AG09319 (cell line): ENCODE data around the gene NCF2.
A peak's percentile ranks its signal among the peaks of the same experiment; 100 is the strongest.

ENCODE experiments used
- DNase-seq: peaks from one replicate; pipeline ENCODE4 v3.0.0-alpha.2; 2010; ENCODE audit warnings: low read depth; ENCODE audit errors: extremely low read depth
- TF ChIP-seq, protein P1 (sequence below): IDR thresholded peaks from 2 replicates; pipeline ENCODE4 v1.5.1; 2011; ENCODE audit warnings: low read depth, mild to moderate bottlenecking, inconsistent platforms, low read length, moderate library complexity

The NCF2 gene

DNA sequence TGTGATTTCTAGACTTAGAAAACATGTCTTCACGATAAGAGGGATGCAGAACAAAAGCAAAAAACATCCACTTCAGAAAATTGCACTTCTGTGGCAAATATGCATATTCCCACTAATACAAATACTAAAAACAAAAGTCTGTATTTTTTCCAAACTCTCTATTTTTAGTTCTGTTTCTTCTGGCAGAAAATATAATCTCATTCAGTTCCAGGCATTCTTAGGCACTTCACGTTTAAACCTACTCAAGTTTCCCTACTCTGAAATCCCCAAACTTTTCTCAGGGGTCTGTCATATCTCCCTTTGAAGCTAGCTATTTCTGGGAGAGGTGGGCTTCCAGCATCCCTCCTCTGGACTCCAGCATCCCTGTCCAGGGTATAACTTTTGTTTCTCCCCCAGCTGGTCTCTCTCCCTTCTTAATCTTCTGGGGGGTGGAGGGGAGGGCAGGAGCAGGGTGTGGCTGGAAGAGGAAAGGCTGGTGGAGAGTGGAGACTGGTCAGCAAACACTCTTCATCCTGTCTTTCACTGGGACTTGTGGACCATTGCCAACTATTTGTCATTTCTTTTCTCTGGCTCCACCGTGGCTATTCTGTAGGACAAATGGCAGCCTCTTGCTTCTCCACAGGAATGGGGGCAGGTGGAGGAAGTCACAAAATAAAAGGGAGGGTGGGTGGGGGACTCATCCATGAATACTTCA, 19.6 kb upstream of the NCF2 start:
- TF ChIP-seq, protein P1, sequence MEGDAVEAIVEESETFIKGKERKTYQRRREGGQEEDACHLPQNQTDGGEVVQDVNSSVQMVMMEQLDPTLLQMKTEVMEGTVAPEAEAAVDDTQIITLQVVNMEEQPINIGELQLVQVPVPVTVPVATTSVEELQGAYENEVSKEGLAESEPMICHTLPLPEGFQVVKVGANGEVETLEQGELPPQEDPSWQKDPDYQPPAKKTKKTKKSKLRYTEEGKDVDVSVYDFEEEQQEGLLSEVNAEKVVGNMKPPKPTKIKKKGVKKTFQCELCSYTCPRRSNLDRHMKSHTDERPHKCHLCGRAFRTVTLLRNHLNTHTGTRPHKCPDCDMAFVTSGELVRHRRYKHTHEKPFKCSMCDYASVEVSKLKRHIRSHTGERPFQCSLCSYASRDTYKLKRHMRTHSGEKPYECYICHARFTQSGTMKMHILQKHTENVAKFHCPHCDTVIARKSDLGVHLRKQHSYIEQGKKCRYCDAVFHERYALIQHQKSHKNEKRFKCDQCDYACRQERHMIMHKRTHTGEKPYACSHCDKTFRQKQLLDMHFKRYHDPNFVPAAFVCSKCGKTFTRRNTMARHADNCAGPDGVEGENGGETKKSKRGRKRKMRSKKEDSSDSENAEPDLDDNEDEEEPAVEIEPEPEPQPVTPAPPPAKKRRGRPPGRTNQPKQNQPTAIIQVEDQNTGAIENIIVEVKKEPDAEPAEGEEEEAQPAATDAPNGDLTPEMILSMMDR, result no peak
- DNase-seq, result no peak

DNA sequence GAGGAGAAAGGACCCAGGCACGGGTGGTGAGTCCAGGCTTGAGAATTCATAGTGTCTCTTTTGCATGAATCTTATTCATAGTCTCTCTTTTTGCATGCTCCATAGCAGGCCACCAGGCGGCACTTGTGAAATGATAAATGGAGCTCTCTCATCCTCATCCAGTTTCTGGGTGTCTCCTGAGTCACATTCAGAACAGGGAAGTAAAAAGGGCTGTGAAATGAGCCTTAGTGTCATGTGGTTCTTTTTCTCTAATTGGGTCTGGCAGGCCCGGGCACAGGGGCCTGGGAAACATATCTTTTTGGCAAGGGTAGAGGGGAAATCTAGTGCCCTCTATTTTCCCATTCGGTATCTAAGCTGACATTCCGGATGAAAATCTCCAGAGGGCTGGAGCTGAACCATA, 19.1 kb upstream of the NCF2 start:
- DNase-seq, result peak; percentile 66
- TF ChIP-seq, protein P1, result peak; percentile 66

DNA sequence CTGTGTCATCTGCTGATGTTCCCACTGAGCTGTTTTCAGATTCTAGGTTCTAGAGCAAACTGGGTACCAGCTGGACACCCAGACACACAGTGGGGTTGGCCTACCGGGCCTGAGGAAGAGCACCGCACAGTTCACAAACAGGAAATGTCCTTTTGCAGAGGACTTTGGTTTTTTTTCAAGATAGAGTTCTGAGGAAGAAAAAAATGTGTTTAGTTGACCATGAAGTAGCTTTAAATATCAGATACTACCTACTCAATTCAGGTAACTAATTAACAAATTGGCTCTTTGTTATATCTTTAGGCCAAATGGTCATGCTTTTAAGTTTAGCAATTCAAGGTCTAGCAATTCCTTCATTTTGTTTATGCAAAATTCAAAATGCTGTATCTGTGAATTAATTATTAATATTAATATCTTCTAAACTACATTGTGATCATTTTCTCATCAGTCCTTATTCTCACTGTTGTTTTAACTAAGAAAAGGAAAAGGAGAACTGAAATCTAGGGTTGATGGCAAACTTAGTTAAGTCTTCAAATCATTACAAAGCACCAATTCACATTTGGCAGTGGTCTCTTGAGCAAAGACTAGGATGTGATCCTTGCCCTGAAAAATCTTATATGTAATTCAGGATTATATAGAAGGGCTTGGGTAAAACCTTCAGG, 17.2 kb upstream of the NCF2 start:
- DNase-seq, result no peak

DNA sequence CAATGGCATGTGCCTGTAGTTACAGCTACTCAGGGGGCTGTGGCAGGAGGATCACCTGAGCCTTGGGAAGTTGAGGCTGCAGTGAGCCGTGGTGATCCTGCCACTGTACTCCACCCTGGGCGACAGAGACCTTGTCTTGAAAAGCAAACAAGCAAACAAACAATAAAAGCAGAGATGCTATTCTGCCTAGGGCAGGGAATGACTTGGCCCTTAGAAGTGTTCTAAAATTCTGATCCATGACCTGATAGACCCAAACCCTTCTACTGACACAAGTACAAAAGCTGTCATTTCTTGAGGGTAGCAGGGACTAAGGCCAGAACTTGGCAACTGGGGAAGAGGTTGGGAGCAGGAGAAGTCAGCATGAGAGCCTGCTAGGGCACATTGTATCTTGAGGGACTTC, 15.6 kb upstream of the NCF2 start:
- DNase-seq, result no peak
- TF ChIP-seq, protein P1, result no peak

More for the DNA sequence above, 17.2 kb upstream of the NCF2 start:
- TF ChIP-seq, protein P1, result no peak

DNA sequence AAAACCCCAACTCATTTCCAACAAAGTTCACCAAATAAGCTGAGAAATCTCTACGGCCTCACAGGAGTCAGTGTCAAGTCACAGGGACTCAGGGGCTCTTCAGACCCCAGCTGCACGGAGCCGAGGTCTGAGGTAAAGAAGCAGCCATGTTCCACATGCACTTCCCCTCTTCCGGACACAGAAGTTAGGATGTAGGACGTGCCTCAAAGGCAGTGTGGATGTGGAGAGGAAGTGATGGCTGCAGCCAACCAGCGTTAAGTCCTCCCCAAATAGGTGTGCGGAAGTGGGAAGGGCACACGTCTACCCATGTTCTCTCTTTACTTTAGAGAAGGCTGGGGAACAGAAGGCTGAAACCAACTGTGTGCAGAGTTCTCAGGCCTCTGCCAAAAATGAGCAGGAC, 14.6 kb upstream of the NCF2 start:
- TF ChIP-seq, protein P1, result no peak
- no peak for DNase-seq

DNA sequence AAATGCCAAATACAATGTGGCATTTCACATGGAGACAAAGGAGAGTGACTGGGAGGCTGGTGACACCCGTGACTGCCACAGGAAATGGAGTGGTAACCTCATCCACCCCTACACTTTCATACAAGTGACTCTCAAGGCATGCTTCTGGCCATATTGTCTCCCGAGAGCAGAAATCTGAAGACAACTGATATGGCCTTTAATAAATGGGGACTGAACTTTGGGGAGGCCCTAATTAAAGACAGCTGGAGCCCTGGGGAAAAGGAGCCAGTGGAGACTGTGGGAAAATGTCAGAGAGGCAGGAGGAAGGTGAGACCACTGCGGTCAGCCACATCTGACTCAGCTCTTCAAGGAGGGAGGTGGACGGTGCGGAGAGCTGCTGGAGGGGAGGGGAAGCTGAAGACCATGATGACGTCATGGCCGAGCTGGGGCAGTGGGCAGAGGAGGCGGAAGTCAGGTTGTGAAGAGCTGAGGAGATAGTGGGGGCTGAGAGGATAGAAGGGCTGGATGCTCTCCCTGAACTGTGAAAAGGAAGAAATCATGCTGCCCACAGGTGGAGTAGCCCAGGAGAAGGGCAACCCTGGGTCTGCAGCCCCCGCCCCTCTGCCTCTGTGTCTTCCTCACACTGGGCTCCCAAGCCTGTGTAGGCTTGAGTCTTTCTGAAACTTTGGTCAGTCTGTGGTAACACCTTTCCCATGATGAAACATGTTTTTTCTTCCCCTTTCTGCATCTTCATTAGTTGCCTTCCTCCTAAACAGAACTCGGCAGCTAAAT, 14.0 kb upstream of the NCF2 start:
- DNase-seq, result peak; percentile 66

More for the DNA sequence above, 14.0 kb upstream of the NCF2 start:
- TF ChIP-seq, protein P1, result no peak
